Measurements from ENCODE around the gene FNDC11. TPM values are rescaled to one million over a fixed set of nuclear protein-coding genes. Genes with fewer than 3 reads are reported as not detected.
A peak's percentile ranks its signal among the peaks of the same experiment; 100 is the strongest.

The FNDC11 gene
- polyA plus RNA-seq, 6 donors from 2014 or later = 0.08 to 5.2 (median 1.8) TPM

DNA sequence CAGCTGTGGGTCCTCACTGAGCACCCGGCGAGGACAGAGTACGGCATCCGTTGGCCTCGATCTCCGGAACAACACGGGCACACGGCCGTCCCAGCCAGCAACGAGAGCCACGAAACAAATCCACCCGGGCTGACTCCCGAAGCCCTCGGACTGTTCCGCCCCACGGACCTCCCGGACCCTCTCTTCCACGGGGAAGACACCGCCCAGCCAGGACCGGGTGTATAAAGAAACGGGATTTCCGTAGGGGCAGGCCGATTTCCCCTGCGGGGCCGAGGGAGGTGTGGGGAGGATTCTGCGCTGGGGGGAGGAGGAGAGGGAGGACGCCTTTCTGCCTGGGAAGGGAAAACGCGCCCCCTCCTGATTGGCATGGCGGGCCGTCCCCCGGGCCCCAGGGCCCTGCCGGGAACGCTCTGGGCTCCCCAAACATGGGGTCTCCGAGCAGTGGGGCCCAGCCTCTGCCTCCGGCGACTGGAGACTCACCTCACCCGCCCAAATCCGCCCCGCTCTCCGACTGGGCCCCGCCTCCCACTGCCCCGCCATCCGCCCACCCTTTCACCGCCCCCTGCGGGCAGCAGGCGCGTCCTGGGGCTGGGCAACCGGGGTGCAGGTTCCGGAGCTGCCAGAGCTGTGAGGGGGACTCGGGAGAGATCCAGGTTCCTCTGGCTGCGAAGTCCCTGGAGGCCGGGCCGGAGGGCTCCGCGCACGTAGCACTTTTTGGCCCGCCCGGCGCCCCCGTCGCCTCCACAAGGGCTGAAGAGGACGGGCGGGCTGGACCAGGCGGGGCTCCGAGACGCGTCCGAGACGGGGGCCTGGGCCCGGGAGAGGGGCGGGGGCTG lies 34.1 kb upstream of the FNDC11 start:
- Mint-ChIP-seq H3K27ac (peak overlapping the region in 3 of 6 donors; percentile 67 to 91 (median 79)), H3K9me3 (peaks cover 0 to 9% (median 4%) of the 10 kb centered on the region in 7 donors), H3K36me3 (peaks cover 6 to 15% of the 10 kb centered on the region in 2 donors), H3K4me3 (peak overlapping the region; percentile 80 to 89 (median 84)), H3K4me1 (peaks cover 8 to 27% (median 22%) of the 10 kb centered on the region in 3 donors), H3K27me3 (peaks cover 0 to 14% (median 12%) of the 10 kb centered on the region in 3 donors)
- ATAC-seq (ENCODE audit: low read depth in 2 of 2) (peak; percentile 34 to 43), DNase-seq (peak; percentile 63)

DNA sequence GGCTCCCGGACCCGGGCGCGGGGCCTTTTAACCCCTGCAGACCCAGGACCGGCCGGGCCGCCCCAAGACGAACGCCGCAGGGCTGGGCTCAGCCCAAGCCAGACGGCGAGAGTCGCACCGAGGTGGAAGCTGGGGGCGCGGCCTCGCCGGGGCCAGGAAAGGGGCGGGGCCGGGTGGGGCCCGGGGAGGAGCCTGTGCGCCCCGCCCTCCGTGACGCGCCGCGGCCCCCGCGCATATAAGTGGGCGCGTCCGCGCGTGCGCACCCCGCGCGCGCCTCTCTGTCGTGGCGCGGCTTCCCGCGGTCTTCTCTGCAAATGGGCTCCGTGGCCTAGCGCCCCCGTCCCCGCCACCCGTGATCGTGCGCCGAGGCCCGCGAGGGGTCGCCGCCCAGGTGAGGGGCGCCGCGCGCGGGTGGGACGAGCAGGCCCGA lies 33.4 kb upstream of the FNDC11 start, which contains the start of gene PPDPF:
Gene PPDPF (plus strand): TSS at position 262 of the 430 bp plus-strand sequence. CDS start 544 bp downstream, outside the sequence.
- Mint-ChIP-seq H3K4me1 (peaks cover 8 to 31% (median 28%) of the 10 kb centered on the region in 3 donors), H3K27me3 (peaks cover 0 to 9% (median 6%) of the 10 kb centered on the region in 3 donors)

DNA sequence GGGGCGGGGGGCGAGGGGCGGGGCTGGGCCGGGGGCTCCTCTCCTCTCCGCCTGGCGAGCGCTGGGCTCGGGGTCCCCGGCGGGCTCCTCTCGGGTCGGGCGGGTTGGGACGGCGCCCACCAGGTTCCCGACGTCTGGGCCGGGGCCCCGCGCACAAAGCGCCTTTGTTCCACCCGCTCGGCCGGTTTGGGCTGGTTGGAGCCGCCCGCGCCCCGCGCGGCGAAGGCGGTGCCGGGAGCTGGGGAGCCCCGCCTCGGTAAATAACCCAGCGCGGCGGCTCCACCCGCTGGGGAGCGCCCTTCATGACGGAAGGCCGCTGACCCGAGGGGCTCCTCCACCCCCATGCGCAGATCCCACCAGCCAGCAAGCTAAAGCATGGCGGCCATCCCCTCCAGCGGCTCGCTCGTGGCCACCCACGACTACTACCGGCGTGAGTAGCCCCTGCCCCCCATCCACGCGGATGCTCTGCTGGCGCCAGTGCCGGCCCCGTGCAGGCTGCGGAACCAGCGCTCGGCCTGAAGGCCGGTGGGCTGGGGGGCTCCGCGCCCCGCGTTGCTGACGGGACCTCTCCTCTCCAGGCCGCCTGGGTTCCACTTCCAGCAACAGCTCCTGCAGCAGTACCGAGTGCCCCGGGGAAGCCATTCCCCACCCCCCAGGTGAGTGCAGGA lies 32.9 kb upstream of the FNDC11 start:
- peak overlapping the region in 2 of 6 donors; percentile 56 to 79 for H3K27ac Mint-ChIP-seq

More for the DNA sequence above, 33.4 kb upstream of the FNDC11 start, which contains the start of gene PPDPF:
- peak; percentile 78 to 79 for ATAC-seq (ENCODE audit: low read depth in 2 of 2)
- DNase-seq = peak; percentile 78
- Mint-ChIP-seq H3K9me3 (peaks cover 0 to 7% (median 2%) of the 10 kb centered on the region in 7 donors), H3K36me3 (peaks cover 6 to 15% of the 10 kb centered on the region in 2 donors), H3K27ac (peak within 1 kb of the TSS in 3 of 6 donors; percentile 67 to 91 (median 79)), H3K4me3 (peak within 1 kb of the TSS; percentile 80 to 93 (median 86))

DNA sequence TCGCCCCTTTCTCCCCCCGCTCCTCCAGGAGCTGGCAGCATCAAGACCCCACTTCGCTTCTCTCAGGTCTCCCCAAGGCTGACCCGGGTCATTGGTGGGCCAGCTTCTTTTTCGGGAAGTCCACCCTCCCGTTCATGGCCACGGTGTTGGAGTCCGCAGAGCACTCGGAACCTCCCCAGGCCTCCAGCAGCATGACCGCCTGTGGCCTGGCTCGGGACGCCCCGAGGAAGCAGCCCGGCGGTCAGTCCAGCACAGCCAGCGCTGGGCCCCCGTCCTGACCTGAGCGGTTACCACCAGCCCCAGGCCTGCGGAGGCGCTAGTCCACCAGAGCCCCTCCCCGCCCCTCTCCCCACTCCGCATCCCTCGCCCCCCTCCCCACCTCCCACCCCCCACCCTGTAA lies 32.4 kb upstream of the FNDC11 start:
- H3K36me3 Mint-ChIP-seq = peaks cover 6 to 15% of the 10 kb centered on the region in 2 donors
- peak overlapping the region in 2 of 6 donors; percentile 56 to 79 for H3K27ac Mint-ChIP-seq
- H3K4me1 Mint-ChIP-seq = peaks cover 8 to 41% (median 39%) of the 10 kb centered on the region in 3 donors
- peaks cover 0 to 7% (median 2%) of the 10 kb centered on the region in 7 donors for H3K9me3 Mint-ChIP-seq
- DNase-seq (no peak), ATAC-seq (ENCODE audit: low read depth in 2 of 2) (no peak)
- peaks cover 0 to 9% (median 6%) of the 10 kb centered on the region in 3 donors for H3K27me3 Mint-ChIP-seq
- H3K4me3 Mint-ChIP-seq = peak overlapping the region; percentile 74 to 93 (median 86)

More for the DNA sequence above, 32.9 kb upstream of the FNDC11 start:
- peak overlapping the region; percentile 74 to 93 (median 86) for H3K4me3 Mint-ChIP-seq
- peak; percentile 67 to 68 for ATAC-seq (ENCODE audit: low read depth in 2 of 2)
- H3K4me1 Mint-ChIP-seq = peaks cover 8 to 36% (median 33%) of the 10 kb centered on the region in 3 donors
- peaks cover 0 to 9% (median 6%) of the 10 kb centered on the region in 3 donors for H3K27me3 Mint-ChIP-seq
- peaks cover 0 to 7% (median 2%) of the 10 kb centered on the region in 7 donors for H3K9me3 Mint-ChIP-seq
- peaks cover 6 to 15% of the 10 kb centered on the region in 2 donors for H3K36me3 Mint-ChIP-seq
- peak; percentile 39 for DNase-seq

DNA sequence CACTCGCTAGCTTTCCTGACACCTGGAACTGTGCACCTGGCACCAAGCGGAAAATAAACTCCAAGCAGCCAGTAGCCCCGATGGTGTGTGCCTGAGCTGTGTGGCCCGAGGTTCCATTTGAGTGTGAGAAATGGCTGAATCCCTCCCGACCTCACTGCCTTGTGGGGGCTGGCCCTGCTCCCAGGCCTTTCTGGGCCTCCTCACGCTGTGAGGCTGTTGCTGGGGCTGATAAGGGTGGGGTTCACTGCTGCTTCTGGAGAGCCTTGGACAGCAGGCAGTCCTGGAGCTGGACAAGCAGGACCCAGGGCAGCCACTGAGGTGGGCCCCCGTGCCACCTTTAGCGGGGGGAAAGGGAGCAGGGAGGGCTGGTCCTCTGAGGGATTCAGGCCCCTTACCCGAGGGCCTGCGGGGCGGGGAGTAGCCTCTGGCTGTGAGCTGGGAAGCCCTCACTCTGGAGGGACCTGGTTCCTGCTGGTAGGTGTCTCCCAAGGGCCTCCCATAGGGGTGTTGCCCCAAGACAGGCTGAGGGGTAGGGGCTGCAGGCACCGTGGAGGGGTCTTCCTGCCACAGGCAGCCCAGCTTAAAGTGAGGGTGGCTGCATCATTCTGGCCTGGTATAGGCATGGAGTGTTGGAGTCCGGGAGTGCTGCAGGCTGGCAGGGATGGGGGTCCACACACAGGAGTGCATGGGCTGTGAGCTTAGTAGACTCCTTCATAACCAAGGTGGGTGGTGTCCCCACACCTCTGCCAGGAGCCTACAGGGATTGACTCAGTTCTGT lies 31.7 kb upstream of the FNDC11 start:
- peaks cover 0 to 9% (median 6%) of the 10 kb centered on the region in 3 donors for H3K27me3 Mint-ChIP-seq
- H3K9me3 Mint-ChIP-seq = peaks cover 0 to 7% (median 2%) of the 10 kb centered on the region in 7 donors
- H3K36me3 Mint-ChIP-seq = peaks cover 6 to 15% of the 10 kb centered on the region in 2 donors
- H3K4me3 Mint-ChIP-seq = peak overlapping the region; percentile 54 to 89 (median 76)
- peak overlapping the region in 3 of 6 donors; percentile 77 to 94 (median 85) for H3K27ac Mint-ChIP-seq
- DNase-seq (no peak), ATAC-seq (ENCODE audit: low read depth in 2 of 2) (no peak)
- H3K4me1 Mint-ChIP-seq = peaks cover 12 to 46% (median 45%) of the 10 kb centered on the region in 3 donors

DNA sequence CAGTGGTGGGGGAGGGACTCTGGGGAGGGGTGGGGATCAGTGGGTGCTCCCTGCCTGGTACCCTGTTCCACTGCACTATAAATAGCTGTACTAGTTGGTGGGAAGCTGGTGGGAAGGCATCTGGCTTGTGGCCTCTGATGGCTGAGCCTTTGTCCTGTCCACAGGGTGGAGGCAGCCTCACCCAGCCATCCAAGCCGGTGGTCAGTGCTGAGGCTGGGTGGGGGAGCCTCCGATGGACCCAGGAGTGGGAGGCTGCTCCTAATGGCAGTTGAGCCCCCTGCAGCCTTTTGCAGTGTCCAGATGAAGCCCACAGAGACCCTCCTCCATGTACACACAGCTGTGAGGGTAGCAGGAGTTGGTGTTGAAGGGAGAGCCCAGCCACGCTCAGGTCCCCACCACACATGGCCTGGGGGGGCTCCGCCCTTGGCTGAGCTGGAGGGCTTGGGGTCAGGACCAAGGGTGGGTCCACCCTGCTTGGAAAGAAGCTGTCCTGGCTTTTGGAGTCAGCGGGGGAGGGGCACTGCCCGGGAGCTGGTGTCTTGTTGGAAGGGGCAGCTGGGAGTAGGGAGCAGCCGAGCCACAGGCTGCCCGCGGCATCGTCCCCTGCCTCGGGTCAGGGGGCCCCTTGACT lies 30.9 kb upstream of the FNDC11 start:
- DNase-seq (no peak), ATAC-seq (ENCODE audit: low read depth in 2 of 2) (no peak)
- Mint-ChIP-seq H3K36me3 (peaks cover 6 to 15% of the 10 kb centered on the region in 2 donors), H3K4me3 (peak overlapping the region in 4 of 8 donors; percentile 68 to 89 (median 77)), H3K4me1 (peaks cover 12 to 46% (median 45%) of the 10 kb centered on the region in 3 donors), H3K27me3 (peaks cover 0 to 4% (median 2%) of the 10 kb centered on the region in 3 donors), H3K27ac (peak overlapping the region in 2 of 6 donors; percentile 24 to 85), H3K9me3 (peaks cover 0 to 7% (median 2%) of the 10 kb centered on the region in 7 donors)

DNA sequence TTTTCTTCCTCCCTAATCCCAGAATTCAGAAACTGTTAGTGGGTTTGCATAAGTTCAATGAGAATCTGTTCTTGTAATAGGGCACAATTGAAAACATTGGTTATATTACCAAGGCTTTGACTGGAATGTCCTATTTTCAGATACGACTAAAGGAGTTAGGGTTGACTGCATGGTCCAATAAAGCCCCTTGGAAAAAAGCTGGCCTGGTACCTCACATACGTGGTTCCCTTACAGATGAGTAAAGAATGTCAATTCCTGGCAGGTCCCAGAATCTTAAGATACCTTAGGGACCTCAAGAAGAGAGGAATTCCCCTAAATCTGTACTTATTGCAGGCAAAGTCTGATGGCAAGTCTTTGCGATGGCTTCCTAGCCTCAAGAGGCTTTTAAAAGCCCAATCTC lies 28.8 kb upstream of the FNDC11 start:
- Mint-ChIP-seq H3K4me1 (peaks cover 12 to 41% (median 39%) of the 10 kb centered on the region in 3 donors), H3K36me3 (peaks cover 6 to 15% of the 10 kb centered on the region in 2 donors), H3K27me3 (no peaks in the 10 kb centered on the region), H3K27ac (peak overlapping the region in 3 of 6 donors; percentile 41 to 74 (median 65)), H3K9me3 (peaks cover 0 to 7% (median 2%) of the 10 kb centered on the region in 7 donors), H3K4me3 (peak overlapping the region in 5 of 8 donors; percentile 15 to 77 (median 29))
- ATAC-seq (ENCODE audit: low read depth in 2 of 2) (no peak), DNase-seq (no peak)

DNA sequence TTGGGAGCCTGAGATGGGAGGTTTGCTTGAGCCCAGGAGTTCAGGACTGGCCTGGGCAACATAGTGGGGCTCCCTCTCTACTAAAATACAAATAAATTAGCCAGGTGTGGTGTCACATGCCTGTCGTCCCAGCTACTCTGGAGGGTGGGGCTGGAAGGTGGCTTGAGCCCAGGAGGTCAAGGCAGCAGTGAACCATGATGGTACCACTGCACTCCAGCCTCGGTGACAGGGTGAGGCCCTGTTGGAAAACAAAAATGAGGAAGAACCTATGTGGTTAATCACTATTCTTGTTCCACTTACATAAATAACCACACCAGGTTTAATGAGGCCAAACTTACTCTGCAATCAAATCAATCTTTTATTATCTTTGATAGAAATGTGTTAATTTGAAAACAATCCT lies 28.0 kb upstream of the FNDC11 start:
- Mint-ChIP-seq H3K4me1 (peaks cover 12 to 41% (median 39%) of the 10 kb centered on the region in 3 donors), H3K36me3 (peaks cover 6 to 15% of the 10 kb centered on the region in 2 donors), H3K27me3 (no peaks in the 10 kb centered on the region), H3K27ac (peak overlapping the region in 1 of 6 donors; percentile 65), H3K9me3 (peaks cover 0 to 7% (median 2%) of the 10 kb centered on the region in 7 donors), H3K4me3 (peak overlapping the region in 2 of 8 donors; percentile 37 to 70)
- no peak for DNase-seq
- ATAC-seq (ENCODE audit: low read depth in 2 of 2) = peak; percentile 22 to 49

DNA sequence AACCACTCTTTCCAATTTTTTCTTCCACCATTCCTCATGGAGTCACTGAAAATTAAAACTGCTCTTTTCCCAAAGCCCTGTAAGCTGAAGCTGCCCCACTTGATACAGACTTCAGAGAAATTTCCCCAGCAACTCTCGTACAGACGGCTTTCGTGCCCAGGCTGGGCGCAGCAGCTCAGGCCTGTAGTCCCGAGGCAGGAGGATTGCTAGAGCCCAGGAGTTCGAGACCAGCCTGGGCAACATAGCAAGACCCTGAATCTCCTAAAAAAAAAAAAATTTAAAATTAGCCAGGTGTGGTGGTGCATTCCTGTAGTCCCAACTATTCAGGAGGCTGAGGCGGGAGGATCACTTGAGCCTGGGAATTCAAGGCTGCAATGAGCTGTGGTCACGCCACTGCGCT lies 26.8 kb upstream of the FNDC11 start:
- H3K27ac Mint-ChIP-seq = peak overlapping the region in 1 of 6 donors; percentile 77
- peaks cover 0 to 6% (median 0%) of the 10 kb centered on the region in 3 donors for H3K27me3 Mint-ChIP-seq
- ATAC-seq (ENCODE audit: low read depth in 2 of 2) (no peak), DNase-seq (no peak)
- peak overlapping the region in 4 of 8 donors; percentile 3 to 51 (median 39) for H3K4me3 Mint-ChIP-seq
- peaks cover 6 to 15% of the 10 kb centered on the region in 2 donors for H3K36me3 Mint-ChIP-seq
- peaks cover 0 to 7% (median 2%) of the 10 kb centered on the region in 7 donors for H3K9me3 Mint-ChIP-seq
- H3K4me1 Mint-ChIP-seq = peaks cover 16 to 35% (median 33%) of the 10 kb centered on the region in 3 donors

DNA sequence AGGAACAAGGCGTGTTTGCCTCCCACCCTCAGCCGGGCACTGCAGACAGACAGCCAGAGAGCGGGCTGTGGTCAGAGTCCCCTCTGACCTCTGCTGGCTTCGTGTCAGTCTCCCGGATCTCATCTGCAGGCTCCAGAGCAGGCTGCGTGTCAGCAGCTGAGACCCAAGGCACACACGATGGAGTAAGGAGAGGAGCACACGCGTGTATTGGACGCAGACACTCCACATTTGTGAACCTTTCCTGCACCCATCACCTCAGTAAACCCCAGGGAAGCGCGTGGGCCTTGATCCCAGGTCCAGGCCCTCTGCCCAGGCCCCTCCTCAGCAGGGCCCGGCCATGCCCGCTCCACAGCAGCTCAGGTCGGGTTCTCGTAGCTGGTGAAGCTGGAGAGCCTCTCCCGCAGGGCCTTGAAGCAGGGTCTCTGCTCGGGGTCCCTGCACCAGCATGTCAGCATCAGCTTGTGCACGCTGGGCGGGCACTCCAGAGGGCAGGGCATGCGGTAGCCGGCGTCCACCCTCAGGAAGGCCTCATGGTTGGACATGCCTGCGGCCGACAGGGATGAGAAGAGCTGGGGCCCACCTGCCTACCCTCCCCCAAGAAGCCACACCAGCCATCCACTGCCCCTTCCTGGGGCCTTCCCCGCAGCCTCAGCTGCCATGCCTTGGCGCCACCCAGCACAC lies 24.6 kb upstream of the FNDC11 start:
- H3K4me3 Mint-ChIP-seq = no peak overlapping the region

More for the DNA sequence above, 24.6 kb upstream of the FNDC11 start:
- peaks cover 9 to 29% (median 24%) of the 10 kb centered on the region in 3 donors for H3K4me1 Mint-ChIP-seq
- H3K9me3 Mint-ChIP-seq = peaks cover 0 to 2% (median 0%) of the 10 kb centered on the region in 7 donors
- no peak for DNase-seq
- no peaks in the 10 kb centered on the region for H3K36me3 Mint-ChIP-seq
- no peak overlapping the region for H3K27ac Mint-ChIP-seq
- ATAC-seq (ENCODE audit: low read depth in 2 of 2) = no peak
- H3K27me3 Mint-ChIP-seq = peaks cover 0 to 7% (median 0%) of the 10 kb centered on the region in 3 donors
